Stimulated activated memory B cell treated with anti-CD40 and anti-IgM and Interleukin-4, amounts not matched to agents 10 μg/mL and 1 μg/mL and 100 μg/mL, for 72 hours (primary cell): ENCODE results near the gene VSTM5.

Source experiments
- ATAC-seq: fragments of 150-1000 bp; cut with Tn5 transposase; 2 replicates; pipeline ENCODE4 v1.10.0; 2021
- H3K27ac Mint-ChIP-seq: one replicate; pipeline ENCODE4 v1.8.0; 2022; ENCODE audit warnings: mild to moderate bottlenecking, mixed read lengths
- H3K27me3 Mint-ChIP-seq: one replicate; pipeline ENCODE4 v1.8.0; 2022; ENCODE audit warnings: mixed read lengths
- H3K36me3 Mint-ChIP-seq: one replicate; pipeline ENCODE4 v1.8.0; 2022; ENCODE audit warnings: mixed read lengths
- H3K4me1 Mint-ChIP-seq: one replicate; pipeline ENCODE4 v1.8.0; 2022; ENCODE audit warnings: mixed read lengths
- H3K4me3 Mint-ChIP-seq: one replicate; pipeline ENCODE4 v1.8.0; 2022; ENCODE audit warnings: mild to moderate bottlenecking, moderate library complexity, mixed read lengths
- H3K9me3 Mint-ChIP-seq: one replicate; pipeline ENCODE4 v1.8.0; 2022; ENCODE audit warnings: mixed read lengths

VSTM5 gene

GRCh38 chr11:93849751-93850593, 446 bp downstream of the VSTM5 start:
- Mint-ChIP-seq H3K4me3 (no peak overlapping the region), H3K27ac (no peak overlapping the region), H3K9me3 (no peaks in the 10 kb centered on the region), H3K36me3 (no peaks in the 10 kb centered on the region), H3K27me3 (peaks cover 38% of the 10 kb centered on the region), H3K4me1 (no peaks in the 10 kb centered on the region)
- ATAC-seq: peak; percentile 18

- no peak overlapping the region for H3K4me3 Mint-ChIP-seq
- ATAC-seq: no peak
- no peak overlapping the region for H3K27ac Mint-ChIP-seq
- H3K9me3 Mint-ChIP-seq: no peaks in the 10 kb centered on the region
- H3K36me3 Mint-ChIP-seq: no peaks in the 10 kb centered on the region
- peaks cover 38% of the 10 kb centered on the region for H3K27me3 Mint-ChIP-seq
- H3K4me1 Mint-ChIP-seq: no peaks in the 10 kb centered on the region
Measured at GRCh38 chr11:93849201-93849600, 1.2 kb downstream of the VSTM5 start.

- H3K36me3 Mint-ChIP-seq: no peaks in the 10 kb centered on the region
- H3K4me3 Mint-ChIP-seq: no peak overlapping the region
- H3K9me3 Mint-ChIP-seq: no peaks in the 10 kb centered on the region
- no peak for ATAC-seq
- no peaks in the 10 kb centered on the region for H3K4me1 Mint-ChIP-seq
- H3K27me3 Mint-ChIP-seq: peaks cover 30% of the 10 kb centered on the region
- H3K27ac Mint-ChIP-seq: no peak overlapping the region
Measured at GRCh38 chr11:93846411-93846810, 4.0 kb downstream of the VSTM5 start.

- no peaks in the 10 kb centered on the region for H3K4me1 Mint-ChIP-seq
- no peak for ATAC-seq
- peaks cover 21% of the 10 kb centered on the region for H3K27me3 Mint-ChIP-seq
- H3K4me3 Mint-ChIP-seq: no peak overlapping the region
- no peaks in the 10 kb centered on the region for H3K36me3 Mint-ChIP-seq
- no peaks in the 10 kb centered on the region for H3K9me3 Mint-ChIP-seq
- no peak overlapping the region for H3K27ac Mint-ChIP-seq
Measured at GRCh38 chr11:93845181-93846092, 5.0 kb downstream of the VSTM5 start.

GRCh38 chr11:93844568-93844967, 5.8 kb downstream of the VSTM5 start:
- no peaks in the 10 kb centered on the region for H3K4me1 Mint-ChIP-seq
- H3K27me3 Mint-ChIP-seq: peaks cover 17% of the 10 kb centered on the region
- H3K9me3 Mint-ChIP-seq: no peaks in the 10 kb centered on the region
- no peak for ATAC-seq
- no peaks in the 10 kb centered on the region for H3K36me3 Mint-ChIP-seq
- H3K27ac Mint-ChIP-seq: no peak overlapping the region
- H3K4me3 Mint-ChIP-seq: no peak overlapping the region

GRCh38 chr11:93843906-93844305, 6.5 kb downstream of the VSTM5 start:
- H3K4me3 Mint-ChIP-seq: no peak overlapping the region
- H3K4me1 Mint-ChIP-seq: no peaks in the 10 kb centered on the region
- peaks cover 10% of the 10 kb centered on the region for H3K27me3 Mint-ChIP-seq
- H3K27ac Mint-ChIP-seq: no peak overlapping the region
- no peaks in the 10 kb centered on the region for H3K9me3 Mint-ChIP-seq
- no peaks in the 10 kb centered on the region for H3K36me3 Mint-ChIP-seq
- no peak for ATAC-seq

- no peak for ATAC-seq
- H3K9me3 Mint-ChIP-seq: no peaks in the 10 kb centered on the region
- H3K27ac Mint-ChIP-seq: no peak overlapping the region
- no peaks in the 10 kb centered on the region for H3K36me3 Mint-ChIP-seq
- no peaks in the 10 kb centered on the region for H3K27me3 Mint-ChIP-seq
- no peaks in the 10 kb centered on the region for H3K4me1 Mint-ChIP-seq
- H3K4me3 Mint-ChIP-seq: no peak overlapping the region
Measured at GRCh38 chr11:93842461-93842860, 8.0 kb downstream of the VSTM5 start.

GRCh38 chr11:93842034-93842433, 8.4 kb downstream of the VSTM5 start:
- Mint-ChIP-seq H3K27me3 (no peaks in the 10 kb centered on the region), H3K9me3 (no peaks in the 10 kb centered on the region), H3K4me1 (no peaks in the 10 kb centered on the region), H3K4me3 (no peak overlapping the region), H3K27ac (no peak overlapping the region), H3K36me3 (no peaks in the 10 kb centered on the region)
- ATAC-seq: no peak

- Mint-ChIP-seq H3K27me3 (no peaks in the 10 kb centered on the region), H3K9me3 (no peaks in the 10 kb centered on the region), H3K4me1 (no peaks in the 10 kb centered on the region), H3K27ac (no peak overlapping the region), H3K4me3 (no peak overlapping the region), H3K36me3 (no peaks in the 10 kb centered on the region)
- ATAC-seq: no peak
Measured at GRCh38 chr11:93841446-93841845, 9.0 kb downstream of the VSTM5 start.

- H3K27me3 Mint-ChIP-seq: no peaks in the 10 kb centered on the region
- H3K27ac Mint-ChIP-seq: no peak overlapping the region
- H3K9me3 Mint-ChIP-seq: no peaks in the 10 kb centered on the region
- H3K4me1 Mint-ChIP-seq: no peaks in the 10 kb centered on the region
- H3K4me3 Mint-ChIP-seq: no peak overlapping the region
- no peak for ATAC-seq
- no peaks in the 10 kb centered on the region for H3K36me3 Mint-ChIP-seq
Measured at GRCh38 chr11:93840981-93841380, 9.4 kb downstream of the VSTM5 start.

- ATAC-seq: no peak
- Mint-ChIP-seq H3K4me1 (no peaks in the 10 kb centered on the region), H3K4me3 (no peak overlapping the region), H3K27me3 (no peaks in the 10 kb centered on the region), H3K27ac (no peak overlapping the region), H3K36me3 (no peaks in the 10 kb centered on the region), H3K9me3 (no peaks in the 10 kb centered on the region)
Measured at GRCh38 chr11:93840180-93840579, 10.2 kb downstream of the VSTM5 start.

GRCh38 chr11:93838967-93839366, 11.5 kb downstream of the VSTM5 start:
- Mint-ChIP-seq H3K27ac (no peak overlapping the region), H3K9me3 (no peaks in the 10 kb centered on the region), H3K4me3 (no peak overlapping the region), H3K4me1 (no peaks in the 10 kb centered on the region), H3K27me3 (no peaks in the 10 kb centered on the region), H3K36me3 (no peaks in the 10 kb centered on the region)
- no peak for ATAC-seq

- H3K36me3 Mint-ChIP-seq: no peaks in the 10 kb centered on the region
- no peaks in the 10 kb centered on the region for H3K9me3 Mint-ChIP-seq
- no peaks in the 10 kb centered on the region for H3K4me1 Mint-ChIP-seq
- no peak overlapping the region for H3K27ac Mint-ChIP-seq
- peaks cover 15% of the 10 kb centered on the region for H3K27me3 Mint-ChIP-seq
- no peak overlapping the region for H3K4me3 Mint-ChIP-seq
- ATAC-seq: no peak
Measured at GRCh38 chr11:93832780-93833179, 17.6 kb downstream of the VSTM5 start.

GRCh38 chr11:93831343-93832127, 18.9 kb downstream of the VSTM5 start:
- H3K4me3 Mint-ChIP-seq: no peak overlapping the region
- H3K27ac Mint-ChIP-seq: no peak overlapping the region
- H3K4me1 Mint-ChIP-seq: no peaks in the 10 kb centered on the region
- H3K36me3 Mint-ChIP-seq: no peaks in the 10 kb centered on the region
- peaks cover 15% of the 10 kb centered on the region for H3K27me3 Mint-ChIP-seq
- no peak for ATAC-seq
- H3K9me3 Mint-ChIP-seq: no peaks in the 10 kb centered on the region

- H3K4me3 Mint-ChIP-seq: no peak overlapping the region
- no peaks in the 10 kb centered on the region for H3K36me3 Mint-ChIP-seq
- H3K27ac Mint-ChIP-seq: no peak overlapping the region
- no peaks in the 10 kb centered on the region for H3K4me1 Mint-ChIP-seq
- H3K9me3 Mint-ChIP-seq: no peaks in the 10 kb centered on the region
- no peak for ATAC-seq
- peaks cover 15% of the 10 kb centered on the region for H3K27me3 Mint-ChIP-seq
Measured at GRCh38 chr11:93829598-93829997, 20.8 kb downstream of the VSTM5 start.
